ENCODE data around the gene DPP4.
"Not testable (repeated sequence)": the region's sequence is repeated elsewhere in the genome, so short reads cannot be mapped to it uniquely, and the experiment has no call there.

DPP4 gene

DNA sequence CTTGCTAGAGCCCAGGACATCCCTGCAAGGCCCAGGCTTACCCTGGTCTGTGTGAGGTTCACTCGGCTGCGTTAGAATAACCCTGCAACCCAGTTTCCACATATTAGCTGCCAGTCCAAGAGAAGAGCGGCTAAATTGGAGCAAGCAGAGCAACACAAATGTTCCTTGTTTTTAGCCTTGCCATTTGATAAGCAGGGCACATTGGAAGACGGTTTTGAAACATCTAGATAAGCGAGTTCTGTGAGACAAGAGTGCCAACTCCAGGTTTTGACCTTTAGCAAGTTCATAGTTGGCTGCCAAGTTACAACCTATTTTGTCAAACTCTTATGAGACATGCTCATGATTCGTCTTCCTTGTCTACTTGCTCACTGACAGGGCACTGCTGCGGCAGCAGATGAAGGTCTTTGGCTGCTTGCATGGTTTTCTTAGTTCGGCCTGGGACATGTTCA lies 23.5 kb downstream of the DPP4 start (continued):
- TF ChIP-seq, protein P1, sequence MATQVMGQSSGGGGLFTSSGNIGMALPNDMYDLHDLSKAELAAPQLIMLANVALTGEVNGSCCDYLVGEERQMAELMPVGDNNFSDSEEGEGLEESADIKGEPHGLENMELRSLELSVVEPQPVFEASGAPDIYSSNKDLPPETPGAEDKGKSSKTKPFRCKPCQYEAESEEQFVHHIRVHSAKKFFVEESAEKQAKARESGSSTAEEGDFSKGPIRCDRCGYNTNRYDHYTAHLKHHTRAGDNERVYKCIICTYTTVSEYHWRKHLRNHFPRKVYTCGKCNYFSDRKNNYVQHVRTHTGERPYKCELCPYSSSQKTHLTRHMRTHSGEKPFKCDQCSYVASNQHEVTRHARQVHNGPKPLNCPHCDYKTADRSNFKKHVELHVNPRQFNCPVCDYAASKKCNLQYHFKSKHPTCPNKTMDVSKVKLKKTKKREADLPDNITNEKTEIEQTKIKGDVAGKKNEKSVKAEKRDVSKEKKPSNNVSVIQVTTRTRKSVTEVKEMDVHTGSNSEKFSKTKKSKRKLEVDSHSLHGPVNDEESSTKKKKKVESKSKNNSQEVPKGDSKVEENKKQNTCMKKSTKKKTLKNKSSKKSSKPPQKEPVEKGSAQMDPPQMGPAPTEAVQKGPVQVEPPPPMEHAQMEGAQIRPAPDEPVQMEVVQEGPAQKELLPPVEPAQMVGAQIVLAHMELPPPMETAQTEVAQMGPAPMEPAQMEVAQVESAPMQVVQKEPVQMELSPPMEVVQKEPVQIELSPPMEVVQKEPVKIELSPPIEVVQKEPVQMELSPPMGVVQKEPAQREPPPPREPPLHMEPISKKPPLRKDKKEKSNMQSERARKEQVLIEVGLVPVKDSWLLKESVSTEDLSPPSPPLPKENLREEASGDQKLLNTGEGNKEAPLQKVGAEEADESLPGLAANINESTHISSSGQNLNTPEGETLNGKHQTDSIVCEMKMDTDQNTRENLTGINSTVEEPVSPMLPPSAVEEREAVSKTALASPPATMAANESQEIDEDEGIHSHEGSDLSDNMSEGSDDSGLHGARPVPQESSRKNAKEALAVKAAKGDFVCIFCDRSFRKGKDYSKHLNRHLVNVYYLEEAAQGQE (tag by site-specific recombination; IDR thresholded peaks at IDR 0.05), result no peak

DNA sequence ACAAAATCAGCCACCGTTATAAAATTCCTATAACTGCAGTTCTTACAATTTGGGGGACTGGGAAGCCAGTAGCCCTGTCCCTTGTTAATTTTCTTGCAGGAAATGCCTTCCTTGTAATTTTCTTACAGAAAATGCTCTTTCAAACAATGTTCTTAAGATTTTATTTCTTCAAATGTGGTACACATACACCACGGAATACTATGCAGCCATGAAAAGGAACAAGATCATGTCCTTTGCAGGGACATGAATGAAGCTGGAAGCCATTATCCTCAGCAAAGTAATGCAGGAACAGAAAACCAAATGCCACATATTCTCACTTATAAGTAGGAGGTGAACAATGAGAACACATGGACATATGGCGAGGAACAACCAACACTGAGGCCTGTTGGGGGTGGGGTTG lies 24.9 kb downstream of the DPP4 start:
- H3K36me3 ChIP-seq (ENCODE audit: control insufficient read depth in 2 of 2, insufficient read depth in 1 of 2, low read length in 2 of 2); H3K4me3 ChIP-seq (ENCODE audit: low read depth, low read length); CTCF ChIA-PET; H3K27ac ChIP-seq (ENCODE audit: extremely low read depth, low read depth, low read length); H3K9me3 ChIP-seq (ENCODE audit: control insufficient read depth, insufficient read depth, low read depth, low read length); POLR2A ChIA-PET; H3K4me1 ChIP-seq (ENCODE audit: control insufficient read depth, insufficient read depth, low read length): not testable (repeated sequence)
- peak; percentile 78 for TF ChIP-seq ZNF146 (tag by site-specific recombination; IDR thresholded peaks at IDR 0.05)

DNA sequence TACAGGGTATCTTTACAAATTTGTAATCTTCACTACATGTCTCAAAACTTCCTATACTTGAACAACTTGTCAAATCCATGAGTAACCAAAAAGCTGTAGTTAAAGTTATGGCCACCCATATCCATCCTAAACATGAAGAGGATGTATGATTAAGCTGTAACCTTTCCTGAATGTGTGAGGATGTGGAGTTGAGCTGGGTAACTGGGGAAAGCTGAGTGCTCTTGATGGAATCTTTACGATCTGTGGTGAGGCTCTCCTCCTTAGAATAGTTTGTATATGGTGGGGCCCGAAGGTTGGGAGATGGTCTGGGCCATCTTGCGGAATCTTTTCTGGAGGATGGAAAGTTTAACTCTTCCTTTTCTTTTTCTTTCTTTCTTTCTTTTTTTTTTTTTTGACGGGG lies 29.4 kb downstream of the DPP4 start:
- Histone ChIP-seq H3K4me3 (ENCODE audit: low read depth, low read length) (no peak overlapping the region), H3K27ac (ENCODE audit: extremely low read depth, low read depth, low read length) (no peak overlapping the region), H3K36me3 (ENCODE audit: control insufficient read depth in 2 of 2, insufficient read depth in 1 of 2, low read length in 2 of 2) (no peaks in the 10 kb centered on the region), H3K4me1 (ENCODE audit: control insufficient read depth, insufficient read depth, low read length) (no peaks in the 10 kb centered on the region), H3K9me3 (ENCODE audit: control insufficient read depth, insufficient read depth, low read depth, low read length) (no peaks in the 10 kb centered on the region)
- POLR2A ChIA-PET, result no interaction called here
- CTCF ChIA-PET, result no interaction called here
- TF ChIP-seq ZNF121 (tag by site-specific recombination; IDR thresholded peaks at IDR 0.05) (no peak), KLF10 (tag by site-specific recombination; IDR thresholded peaks at IDR 0.05) (no peak), ZNF433 (tag by site-specific recombination; IDR thresholded peaks at IDR 0.05; ENCODE audit: low read depth) (no peak), ZNF157 (tag by site-specific recombination; IDR thresholded peaks at IDR 0.05) (no peak), ZBTB17 (tag by site-specific recombination; IDR thresholded peaks at IDR 0.05) (no peak), ZNF133 (tag by site-specific recombination; IDR thresholded peaks at IDR 0.05) (no peak), YY1 (tag by site-specific recombination; IDR thresholded peaks at IDR 0.05) (no peak), PRDM1 (tag by site-specific recombination; IDR thresholded peaks at IDR 0.05) (no peak), HOXC10 (CRISPR knock-in tag; IDR thresholded peaks at IDR 0.05) (no peak), ZNF354C (tag by site-specific recombination; IDR thresholded peaks at IDR 0.05; ENCODE audit: borderline replicate concordance, low read depth) (no peak)
- TF ChIP-seq, protein P2, sequence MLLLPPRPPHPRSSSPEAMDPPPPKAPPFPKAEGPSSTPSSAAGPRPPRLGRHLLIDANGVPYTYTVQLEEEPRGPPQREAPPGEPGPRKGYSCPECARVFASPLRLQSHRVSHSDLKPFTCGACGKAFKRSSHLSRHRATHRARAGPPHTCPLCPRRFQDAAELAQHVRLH (tag by site-specific recombination; IDR thresholded peaks at IDR 0.05), result no peak

DNA sequence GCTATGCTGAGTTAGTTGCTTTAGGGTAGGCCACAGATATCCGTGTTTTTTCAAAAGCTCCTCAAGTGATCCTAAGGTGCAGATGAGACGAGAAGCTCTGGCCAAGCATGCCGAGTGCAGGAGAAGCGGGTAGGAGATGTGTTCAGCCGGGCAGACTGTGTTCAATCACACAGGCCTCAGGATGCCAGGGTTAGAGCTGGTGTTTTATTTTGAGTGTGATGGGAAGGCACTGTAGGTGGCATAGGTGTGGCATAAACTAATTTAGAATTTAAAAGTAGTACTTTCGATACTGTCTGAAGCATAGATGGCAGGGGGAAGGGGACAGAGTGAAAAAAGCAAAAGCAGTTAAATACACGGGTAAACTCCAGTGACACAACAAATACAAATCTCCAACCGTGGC lies 30.9 kb downstream of the DPP4 start:
- Histone ChIP-seq H3K4me3 (ENCODE audit: low read depth, low read length) (no peak overlapping the region), H3K36me3 (ENCODE audit: control insufficient read depth in 2 of 2, insufficient read depth in 1 of 2, low read length in 2 of 2) (no peaks in the 10 kb centered on the region), H3K27ac (ENCODE audit: extremely low read depth, low read depth, low read length) (no peak overlapping the region), H3K4me1 (ENCODE audit: control insufficient read depth, insufficient read depth, low read length) (no peaks in the 10 kb centered on the region), H3K9me3 (ENCODE audit: control insufficient read depth, insufficient read depth, low read depth, low read length) (no peaks in the 10 kb centered on the region)
- ChIA-PET CTCF (no interaction called here), POLR2A (no interaction called here)
- TF ChIP-seq HOXD13 (CRISPR knock-in tag; IDR thresholded peaks at IDR 0.05; ENCODE audit: borderline replicate concordance) (no peak), ZNF530 (tag by site-specific recombination; IDR thresholded peaks at IDR 0.05; ENCODE audit: low read depth) (no peak), ZNF600 (tag by site-specific recombination; IDR thresholded peaks at IDR 0.05) (no peak), ZNF112 (tag by site-specific recombination; IDR thresholded peaks at IDR 0.05) (no peak), ZNF791 (tag by site-specific recombination; IDR thresholded peaks at IDR 0.05) (no peak), ZNF555 (tag by site-specific recombination; conservative IDR thresholded peaks at IDR 0.05) (no peak), ZNF660 (tag by site-specific recombination; IDR thresholded peaks at IDR 0.05) (no peak)
- TF ChIP-seq, protein P3, sequence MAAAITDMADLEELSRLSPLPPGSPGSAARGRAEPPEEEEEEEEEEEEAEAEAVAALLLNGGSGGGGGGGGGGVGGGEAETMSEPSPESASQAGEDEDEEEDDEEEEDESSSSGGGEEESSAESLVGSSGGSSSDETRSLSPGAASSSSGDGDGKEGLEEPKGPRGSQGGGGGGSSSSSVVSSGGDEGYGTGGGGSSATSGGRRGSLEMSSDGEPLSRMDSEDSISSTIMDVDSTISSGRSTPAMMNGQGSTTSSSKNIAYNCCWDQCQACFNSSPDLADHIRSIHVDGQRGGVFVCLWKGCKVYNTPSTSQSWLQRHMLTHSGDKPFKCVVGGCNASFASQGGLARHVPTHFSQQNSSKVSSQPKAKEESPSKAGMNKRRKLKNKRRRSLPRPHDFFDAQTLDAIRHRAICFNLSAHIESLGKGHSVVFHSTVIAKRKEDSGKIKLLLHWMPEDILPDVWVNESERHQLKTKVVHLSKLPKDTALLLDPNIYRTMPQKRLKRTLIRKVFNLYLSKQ (tag by site-specific recombination; IDR thresholded peaks at IDR 0.05; ENCODE audit: borderline replicate concordance), result no peak

Data from HEK293 (cell line).